Keratinocyte (primary cell): ENCODE measurements around the gene ZNF644. TPM values are rescaled to one million over a fixed set of nuclear protein-coding genes. Genes with fewer than 3 reads are reported as not detected.

Source experiments
- DNase-seq: peaks from one replicate; pipeline ENCODE4 v3.0.0-alpha.2; 2011; ENCODE audit warnings: low read depth, missing footprints, low spot score
- FAIRE-seq: peaks from 2 replicates; lab custom pipeline; 2011; peaks lifted over from hg19 to GRCh38; lab: Jason Lieb, UNC
- H2AFZ ChIP-seq: 2 replicates; pipeline ENCODE4 v1.6.0; 2012; ENCODE audit warnings: low read length, control low read depth, inconsistent platforms; ENCODE audit not compliant: control insufficient read depth
- H3K27ac ChIP-seq: 2 replicates; pipeline ENCODE4 v1.5.1; 2011; ENCODE audit warnings: low read length; ENCODE audit not compliant: control insufficient read depth, insufficient read depth
- H3K27me3 ChIP-seq: 3 replicates; pipeline ENCODE4 v1.6.0; 2011; ENCODE audit warnings: low read length; ENCODE audit not compliant: control insufficient read depth, insufficient read depth; ENCODE audit errors: extremely low read depth
- H3K36me3 ChIP-seq, 2 experiments: 2 replicates in 1 of 2; 3 replicates in 1 of 2; pipeline ENCODE4 v1.5.1; 2011; ENCODE audit warnings: low read length in 2 of 2, mild to moderate bottlenecking in 1 of 2; ENCODE audit not compliant: control insufficient read depth in 2 of 2, insufficient read depth in 2 of 2; ENCODE audit errors: extremely low read depth in 1 of 2
- H3K4me1 ChIP-seq: 3 replicates; pipeline ENCODE4 v1.5.1; 2011; ENCODE audit warnings: low read length; ENCODE audit not compliant: control insufficient read depth, insufficient read depth; ENCODE audit errors: extremely low read depth
- H3K4me2 ChIP-seq: 3 replicates; pipeline ENCODE4 v1.6.0; 2011; ENCODE audit warnings: low read depth, low read length; ENCODE audit not compliant: control insufficient read depth, insufficient read depth; ENCODE audit errors: extremely low read depth
- H3K4me3 ChIP-seq, 3 experiments: fragments of 200-600 bp in 1 of 3; sonication (generic) in 1 of 3; 2 replicates in 2 of 3; 3 replicates in 1 of 3; pipeline ENCODE4 v1.5.1; 2011 to 2016; ENCODE audit warnings: low read length in 3 of 3, mild to moderate bottlenecking in 3 of 3, control low read depth in 2 of 3, inconsistent platforms in 1 of 3, low read depth in 1 of 3, mixed read lengths in 1 of 3, mixed run types in 1 of 3, moderate library complexity in 1 of 3; ENCODE audit not compliant: control insufficient read depth in 2 of 3, insufficient read depth in 2 of 3; ENCODE audit errors: extremely low read depth in 1 of 3
- H3K79me2 ChIP-seq: 2 replicates; pipeline ENCODE4 v1.6.0; 2012; ENCODE audit warnings: low read length; ENCODE audit not compliant: control insufficient read depth, insufficient read depth
- H3K9ac ChIP-seq: 3 replicates; pipeline ENCODE4 v1.6.0; 2011; ENCODE audit warnings: low read length; ENCODE audit not compliant: control insufficient read depth, insufficient read depth; ENCODE audit errors: extremely low read depth
- H3K9me1 ChIP-seq: 3 replicates; pipeline ENCODE4 v1.6.0; 2011; ENCODE audit warnings: low read length; ENCODE audit not compliant: control insufficient read depth, insufficient read depth; ENCODE audit errors: extremely low read depth
- H3K9me3 ChIP-seq: 2 replicates; pipeline ENCODE4 v1.5.1; 2012; ENCODE audit warnings: low read depth, low read length; ENCODE audit not compliant: control insufficient read depth
- H4K20me1 ChIP-seq: 3 replicates; pipeline ENCODE4 v1.6.0; 2011; ENCODE audit warnings: low read length; ENCODE audit not compliant: control insufficient read depth, insufficient read depth; ENCODE audit errors: extremely low read depth
- CTCF ChIP-seq, 3 experiments: IDR thresholded peaks in 1 of 3; conservative IDR thresholded peaks in 1 of 3; optimal IDR thresholded peaks in 1 of 3; 2 replicates in 2 of 3; 3 replicates in 1 of 3; pipeline versions ENCODE3 to v1.5.1; 2011; ENCODE audit warnings: low read length in 3 of 3, mild to moderate bottlenecking in 3 of 3, moderate library complexity in 2 of 3, control low read depth in 1 of 3, inconsistent platforms in 1 of 3; ENCODE audit not compliant: insufficient read depth in 2 of 3; ENCODE audit errors: extremely low read depth in 1 of 3
- EZH2 ChIP-seq: IDR thresholded peaks from one replicate; pipeline ENCODE4 v1.6.1; 2012; ENCODE audit warnings: inconsistent platforms, mild to moderate bottlenecking, low read length, moderate library complexity
- dilution Hi-C: fragments of 300-500 bp; cut with MboI; formaldehyde crosslinking; loops from one replicate; pipeline ENCODE4 v1.7.0; 2020; ENCODE audit warnings: low sequenced_read_pairs; ENCODE audit not compliant: extremely low pct_ligation_motif_present
- polyA plus RNA-seq, 5 experiments: library from polyadenylated mRNA; depleted of rRNA in 3 of 5; stranded (reverse) in 3 of 5; stranded (forward) in 1 of 5; unstranded in 1 of 5; fragments of >200 nt; gene quantifications; 1 replicate in 1 of 5; 2 replicates in 3 of 5; 3 replicates in 1 of 5; pipeline versions ENCODE4 v1.2.1 to v1.2.3, GENCODE V29; 2011 to 2012; ENCODE audit warnings: missing spikeins in 2 of 5, low read depth in 1 of 5, low replicate concordance in 1 of 5

Gene ZNF644
- polyA plus RNA-seq, 1 donor (not counting 4 experiments of a cell fraction or from before 2014, with no cell fraction given): 19.1 TPM

- no peak overlapping the region for H3K4me2 ChIP-seq
- dilution Hi-C loops: no loop called here
- H2AFZ ChIP-seq: no peak overlapping the region
- no peak overlapping the region for H3K4me3 ChIP-seq
- no peaks in the 10 kb centered on the region for H3K9me1 ChIP-seq
- H4K20me1 ChIP-seq: peaks cover 2% of the 10 kb centered on the region
- peaks cover 73% of the 10 kb centered on the region for H3K79me2 ChIP-seq
- FAIRE-seq (no peak), DNase-seq (no peak)
- TF ChIP-seq CTCF (optimal IDR thresholded peaks at IDR 0.05 in 1 of 3, IDR thresholded peaks at IDR 0.05 in 1 of 3, conservative IDR thresholded peaks at IDR 0.05 in 1 of 3; ENCODE audit: extremely low read depth in 1 of 3, insufficient read depth in 2 of 3, low read length in 3 of 3): no peak
- TF ChIP-seq EZH2: no peak
- H3K27me3 ChIP-seq: no peaks in the 10 kb centered on the region
- H3K9ac ChIP-seq: no peak overlapping the region
- no peak overlapping the region for H3K27ac ChIP-seq
- peaks cover 33% of the 10 kb centered on the region for H3K4me1 ChIP-seq
- no peaks in the 10 kb centered on the region for H3K9me3 ChIP-seq
- H3K36me3 ChIP-seq: no peaks in the 10 kb centered on the region
These were observed 8.5 kb downstream of the ZNF644 start for GRCh38 chr1:91013302-91013701.

GRCh38 chr1:91012196-91012595 lies 9.6 kb downstream of the ZNF644 start:
- H2AFZ ChIP-seq: no peak overlapping the region
- no peaks in the 10 kb centered on the region for H3K9me1 ChIP-seq
- H3K9ac ChIP-seq: no peak overlapping the region
- no peak for FAIRE-seq
- H4K20me1 ChIP-seq: peaks cover 2% of the 10 kb centered on the region
- no peaks in the 10 kb centered on the region for H3K36me3 ChIP-seq
- H3K27ac ChIP-seq: no peak overlapping the region
- H3K4me3 ChIP-seq: no peak overlapping the region
- no peaks in the 10 kb centered on the region for H3K27me3 ChIP-seq
- peaks cover 26% of the 10 kb centered on the region for H3K4me1 ChIP-seq
- H3K9me3 ChIP-seq: no peaks in the 10 kb centered on the region
- dilution Hi-C loops: no loop called here
- H3K79me2 ChIP-seq: peaks cover 73% of the 10 kb centered on the region
- no peak overlapping the region for H3K4me2 ChIP-seq
- no peak for DNase-seq
- TF ChIP-seq EZH2: no peak
- TF ChIP-seq CTCF (optimal IDR thresholded peaks at IDR 0.05 in 1 of 3, IDR thresholded peaks at IDR 0.05 in 1 of 3, conservative IDR thresholded peaks at IDR 0.05 in 1 of 3; ENCODE audit: extremely low read depth in 1 of 3, insufficient read depth in 2 of 3, low read length in 3 of 3): no peak
